ENCODE measurements around the gene STARD7. TPM values are rescaled to one million over a fixed set of nuclear protein-coding genes. Genes with fewer than 3 reads are reported as not detected.
"Not testable (repeated sequence)": the region's sequence is repeated elsewhere in the genome, so short reads cannot be mapped to it uniquely, and the experiment has no call there.

Gene STARD7
- total RNA-seq, 1 donor from 2014 or later, result 159 TPM

DNA sequence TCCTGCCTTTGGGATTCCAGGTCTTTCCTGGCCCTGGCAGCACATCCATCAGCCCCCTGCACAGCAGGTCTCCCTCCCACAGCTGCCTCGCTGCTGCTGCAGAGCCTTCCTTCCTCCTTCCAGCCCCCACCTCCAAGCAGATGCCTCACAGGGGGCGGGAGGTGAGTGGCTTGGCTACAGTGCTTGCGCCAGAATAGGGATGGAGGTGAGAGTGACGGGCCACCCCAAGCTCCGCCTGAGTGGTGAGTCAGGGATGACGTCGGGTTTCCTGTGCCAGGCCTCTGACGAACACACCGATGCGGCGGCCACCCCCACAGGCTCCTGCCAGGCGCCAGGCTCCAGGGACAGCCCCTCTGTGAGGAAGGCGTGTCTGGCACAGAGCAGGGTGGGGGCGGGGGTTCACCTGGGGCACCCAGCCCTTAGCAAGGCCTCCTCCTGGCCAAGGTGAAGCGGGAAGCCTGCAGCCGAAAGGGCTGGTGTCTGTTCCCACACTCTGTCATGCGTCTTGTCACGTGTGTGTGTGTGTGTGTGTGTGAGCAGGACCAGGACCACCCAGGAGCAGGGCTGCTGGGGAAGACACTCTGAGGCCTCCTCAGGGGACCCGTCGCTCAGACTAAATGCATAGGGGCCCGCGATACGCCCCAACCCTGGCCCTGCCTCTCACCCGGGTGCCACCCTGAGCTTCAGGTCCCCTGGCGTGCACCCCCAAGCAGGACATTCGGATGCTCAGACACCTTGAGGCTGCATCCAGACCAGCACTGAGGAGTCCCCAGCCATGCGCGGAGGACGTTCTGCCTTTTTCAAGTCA is 60.0 kb downstream of the STARD7 start:
- peak; percentile 52 for DNase-seq (ENCODE audit: low read depth, low spot score)

DNA sequence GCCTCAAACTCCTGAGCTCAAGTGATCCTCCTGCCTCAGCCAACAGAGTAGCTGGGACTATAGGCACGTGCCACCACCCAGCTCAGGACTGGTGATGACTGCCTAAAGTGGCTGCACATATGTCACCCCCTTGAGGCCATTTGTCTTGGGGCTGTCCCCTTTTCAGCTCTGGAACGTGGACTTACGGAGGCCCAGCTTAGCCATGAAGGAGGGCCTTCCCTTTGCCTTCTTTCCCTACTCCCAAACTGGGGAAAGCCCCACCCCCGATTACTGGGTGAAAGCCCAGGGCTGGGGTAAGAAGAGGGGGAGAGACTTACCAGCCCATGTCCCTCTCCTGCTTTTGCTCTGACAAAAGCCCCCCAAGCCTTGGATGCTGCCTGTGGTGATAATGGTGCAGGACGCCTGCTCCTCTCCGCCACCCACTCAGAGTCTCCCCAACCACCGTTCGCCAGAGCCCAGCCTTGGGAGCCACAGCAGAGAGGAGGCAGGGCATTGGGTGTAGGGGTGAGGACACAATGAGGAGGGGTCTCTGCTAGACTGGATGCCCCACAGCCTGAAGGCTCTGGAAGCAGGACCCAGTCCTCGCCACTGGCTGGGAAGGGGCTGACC is 60.9 kb downstream of the STARD7 start:
- DNase-seq (ENCODE audit: low read depth, low spot score), result no peak

DNA sequence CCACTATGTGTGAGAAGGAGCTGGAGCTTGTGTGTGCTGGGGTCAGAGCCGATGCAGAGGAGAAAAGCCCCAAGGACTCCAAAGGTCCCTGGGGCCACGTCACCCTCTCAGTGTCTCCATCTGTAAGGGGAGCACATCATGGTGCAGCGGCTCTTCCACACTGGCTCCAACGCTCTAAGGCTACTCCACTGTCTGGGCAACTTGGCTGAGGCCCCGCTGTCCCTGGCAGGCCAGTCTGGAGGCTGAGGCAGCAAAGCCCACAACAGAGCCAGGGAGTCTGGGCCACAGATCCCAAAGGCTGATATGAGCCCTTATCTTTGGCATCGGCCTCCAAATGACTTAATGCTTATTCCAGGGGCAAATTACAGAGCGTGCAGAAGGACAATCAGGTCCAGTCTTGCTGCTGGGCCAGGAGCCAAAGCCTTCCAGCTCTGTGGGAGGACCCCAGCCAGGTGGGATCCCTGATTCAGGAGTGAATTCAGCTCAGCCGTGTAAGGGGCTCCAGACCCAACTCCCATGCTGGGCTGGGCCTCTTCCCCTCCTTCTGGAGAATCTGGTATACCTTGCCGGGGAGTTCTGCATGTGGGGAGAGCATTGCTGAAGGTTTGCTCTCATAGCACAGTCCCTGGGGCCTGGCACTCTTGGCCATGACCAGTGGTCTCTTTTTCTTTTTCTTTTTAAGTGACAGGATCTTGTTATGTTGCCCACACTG is 61.6 kb downstream of the STARD7 start:
- no peak for DNase-seq (ENCODE audit: low read depth, low spot score)

DNA sequence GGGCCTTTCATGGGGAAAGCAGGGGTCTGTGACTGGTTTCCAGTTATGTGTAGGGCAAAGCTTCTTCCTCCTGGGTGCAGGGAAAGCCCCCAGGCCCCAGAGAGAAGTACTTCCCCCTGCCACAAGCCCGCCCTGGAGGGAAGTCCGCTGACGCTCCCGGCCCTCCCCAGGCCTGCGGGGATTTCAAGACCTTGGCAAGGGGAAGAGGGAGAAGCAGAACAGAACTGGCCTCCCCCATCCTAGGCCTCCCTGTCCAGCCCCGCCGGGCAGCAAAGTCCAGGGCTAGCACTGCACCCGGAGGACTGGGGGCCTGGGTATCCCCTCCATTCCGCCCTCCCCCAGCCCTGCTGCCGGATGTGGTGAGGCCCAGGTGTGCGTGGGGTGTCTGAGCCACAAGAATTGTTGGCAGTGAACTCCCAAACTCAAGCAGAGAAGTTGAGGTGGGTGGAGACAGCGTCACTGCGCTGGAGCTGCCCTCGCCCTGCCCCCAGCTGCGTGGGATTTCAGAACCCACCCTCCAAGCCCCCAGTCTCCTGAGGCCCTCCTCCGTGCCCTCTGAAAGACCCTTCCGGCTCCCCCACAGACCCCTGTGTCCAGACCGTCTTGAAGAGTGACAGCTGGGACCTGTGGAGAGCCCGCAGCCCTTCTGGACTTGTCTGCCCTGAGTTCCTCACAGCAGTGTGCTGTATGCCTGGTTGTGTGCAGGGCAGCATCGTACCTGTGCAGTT is 62.3 kb downstream of the STARD7 start:
- no peak for DNase-seq (ENCODE audit: low read depth, low spot score)

DNA sequence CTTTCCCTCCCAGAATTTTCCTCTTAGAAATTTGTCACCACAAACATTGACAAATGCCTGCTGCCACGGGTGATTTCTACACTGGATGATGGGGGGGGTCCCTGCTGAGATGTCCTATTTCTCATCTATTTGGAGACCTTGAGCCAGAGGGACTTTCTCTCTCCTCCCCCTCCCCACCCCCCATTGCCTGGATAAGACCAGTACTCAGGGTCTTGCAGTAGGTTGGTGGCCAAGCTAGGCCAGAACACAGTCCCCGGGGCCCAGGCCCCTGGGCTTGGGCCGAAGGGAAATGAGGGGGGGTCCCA is 62.8 kb downstream of the STARD7 start:
- no peak for DNase-seq (ENCODE audit: low read depth, low spot score)

DNA sequence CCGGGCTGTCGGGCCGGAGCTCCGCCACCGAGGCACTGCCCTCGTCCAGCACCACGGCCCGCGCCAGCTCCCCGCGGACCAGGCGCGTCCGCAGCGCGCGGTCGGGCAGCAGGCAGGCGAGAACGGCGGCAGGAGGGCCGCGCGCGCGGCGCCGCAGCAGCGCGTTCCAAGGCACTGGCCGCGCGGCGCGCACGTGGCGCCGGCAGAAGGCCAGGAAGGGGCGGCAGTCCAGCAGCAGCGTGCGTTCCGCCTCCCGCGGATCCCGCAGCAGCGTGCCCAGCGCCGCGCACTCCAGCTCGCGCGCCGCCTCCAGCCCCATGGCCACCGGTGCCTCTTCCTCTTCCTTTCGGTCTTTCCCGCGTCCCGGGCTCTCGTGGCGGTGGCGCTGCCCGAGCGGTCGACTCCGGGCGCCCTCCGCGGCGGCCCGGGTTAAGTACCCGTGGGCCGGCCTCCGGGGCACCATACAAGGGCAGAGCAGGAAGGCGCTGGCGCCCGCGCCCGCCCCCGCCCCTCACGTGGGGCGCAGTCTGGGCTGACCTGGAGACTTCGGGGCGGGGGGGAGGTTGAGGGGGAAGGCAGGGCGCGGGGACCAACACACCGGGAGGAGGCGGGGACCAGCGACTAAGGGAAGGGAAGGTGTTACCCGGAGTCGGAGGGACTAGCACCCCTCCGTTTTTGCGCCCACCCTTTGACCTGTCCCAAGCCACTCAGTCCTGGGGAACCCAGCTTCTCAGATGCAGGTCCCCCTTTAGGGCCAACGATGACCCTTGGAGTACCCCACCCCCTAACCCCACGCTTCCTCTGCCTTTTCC is 63.4 kb downstream of the STARD7 start, which contains the start of gene DUSP2:
Gene DUSP2, minus strand, starts transcription at position 405 of the 812 bp plus-strand sequence. Its CDS starts 86 bp downstream, at position 319.
- no peak for DNase-seq (ENCODE audit: low read depth, low spot score)

DNA sequence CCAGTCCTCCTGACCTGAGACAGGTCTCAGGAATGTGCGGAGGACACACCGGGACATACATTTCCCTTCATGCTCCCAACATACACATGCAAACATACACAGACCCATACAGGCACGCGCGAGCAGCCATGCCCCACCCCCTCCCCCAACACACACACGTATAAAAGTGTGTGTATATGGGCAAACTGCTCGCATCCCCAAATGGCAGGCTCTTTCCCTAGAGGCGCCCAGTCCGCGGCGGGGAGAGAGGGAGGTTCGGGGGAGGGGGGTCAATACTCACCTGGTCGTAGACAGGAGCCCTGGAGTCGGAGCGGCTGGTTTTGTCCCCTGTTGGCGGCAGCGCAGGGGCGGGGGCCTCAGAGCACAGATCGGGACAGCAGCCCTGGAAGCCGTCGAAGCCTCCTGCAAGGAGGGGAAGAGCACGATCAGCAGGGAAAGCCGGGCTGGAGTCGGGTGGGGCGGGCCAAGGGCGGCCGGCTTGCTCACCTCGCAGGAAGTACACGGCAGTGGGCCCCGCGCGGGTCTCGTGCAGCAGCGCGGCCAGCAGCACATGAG is 64.1 kb downstream of the STARD7 start:
- DNase-seq (ENCODE audit: low read depth, low spot score), result no peak

DNA sequence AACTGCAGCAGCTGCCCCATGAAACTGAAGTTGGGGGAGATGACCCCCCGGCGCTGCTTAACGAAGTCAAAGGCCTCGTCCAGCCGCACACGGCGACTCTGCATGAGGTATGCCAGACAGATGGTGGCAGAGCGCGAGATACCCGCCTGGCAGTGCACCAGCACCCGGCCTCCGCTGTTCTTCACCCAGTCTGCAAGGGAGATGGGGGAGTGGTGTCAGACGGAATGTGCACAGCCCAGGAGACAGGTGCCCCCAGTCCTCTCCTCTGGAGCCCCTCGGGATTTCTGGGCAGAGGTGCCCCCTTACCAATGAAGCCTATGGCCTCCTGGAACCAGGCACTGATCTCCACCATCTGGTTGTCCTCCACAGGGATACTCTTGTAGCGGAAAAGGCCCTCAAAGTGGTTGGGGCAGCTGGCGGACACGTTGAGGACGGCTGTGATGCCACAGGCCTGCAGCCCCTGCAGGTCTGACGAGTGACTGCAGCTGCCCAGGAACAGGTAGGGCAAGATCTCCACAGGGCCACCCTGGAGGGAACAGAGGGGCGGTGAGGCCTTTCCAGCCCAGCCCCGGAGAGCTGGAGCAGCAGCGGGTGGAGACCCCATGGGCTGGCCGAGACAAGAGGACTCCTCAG is 64.7 kb downstream of the STARD7 start:
- DNase-seq (ENCODE audit: low read depth, low spot score), result no peak

DNA sequence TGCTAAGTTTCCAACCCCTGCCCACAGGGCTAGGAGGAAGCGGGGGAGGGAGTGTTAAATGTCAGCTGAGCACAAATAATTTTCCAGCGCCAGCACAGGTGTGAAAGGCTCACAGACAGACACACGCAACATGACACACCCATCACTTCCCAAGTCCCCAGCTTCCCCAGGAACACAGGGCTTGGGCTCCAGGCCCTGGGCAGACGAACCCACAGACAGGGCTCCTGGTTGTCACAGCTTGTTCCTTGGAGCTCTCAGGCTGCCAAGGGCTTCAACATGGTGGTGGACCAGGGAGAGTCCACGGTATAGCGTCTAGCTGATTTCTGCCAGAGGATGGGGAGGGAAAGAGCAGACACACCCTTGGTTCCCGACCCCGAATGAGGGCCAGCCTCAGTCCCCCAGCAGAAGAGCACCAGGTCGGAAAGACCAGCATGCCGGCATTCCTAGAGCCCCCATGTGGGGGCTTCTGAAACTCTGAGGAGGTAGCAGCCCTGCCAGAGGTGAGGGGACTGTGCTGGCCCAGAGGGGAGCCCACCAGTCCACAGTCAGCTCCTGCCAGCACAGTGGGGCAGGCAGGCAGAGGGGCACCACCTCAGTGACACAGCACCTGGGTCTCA is 65.3 kb downstream of the STARD7 start:
- no peak for DNase-seq (ENCODE audit: low read depth, low spot score)

DNA sequence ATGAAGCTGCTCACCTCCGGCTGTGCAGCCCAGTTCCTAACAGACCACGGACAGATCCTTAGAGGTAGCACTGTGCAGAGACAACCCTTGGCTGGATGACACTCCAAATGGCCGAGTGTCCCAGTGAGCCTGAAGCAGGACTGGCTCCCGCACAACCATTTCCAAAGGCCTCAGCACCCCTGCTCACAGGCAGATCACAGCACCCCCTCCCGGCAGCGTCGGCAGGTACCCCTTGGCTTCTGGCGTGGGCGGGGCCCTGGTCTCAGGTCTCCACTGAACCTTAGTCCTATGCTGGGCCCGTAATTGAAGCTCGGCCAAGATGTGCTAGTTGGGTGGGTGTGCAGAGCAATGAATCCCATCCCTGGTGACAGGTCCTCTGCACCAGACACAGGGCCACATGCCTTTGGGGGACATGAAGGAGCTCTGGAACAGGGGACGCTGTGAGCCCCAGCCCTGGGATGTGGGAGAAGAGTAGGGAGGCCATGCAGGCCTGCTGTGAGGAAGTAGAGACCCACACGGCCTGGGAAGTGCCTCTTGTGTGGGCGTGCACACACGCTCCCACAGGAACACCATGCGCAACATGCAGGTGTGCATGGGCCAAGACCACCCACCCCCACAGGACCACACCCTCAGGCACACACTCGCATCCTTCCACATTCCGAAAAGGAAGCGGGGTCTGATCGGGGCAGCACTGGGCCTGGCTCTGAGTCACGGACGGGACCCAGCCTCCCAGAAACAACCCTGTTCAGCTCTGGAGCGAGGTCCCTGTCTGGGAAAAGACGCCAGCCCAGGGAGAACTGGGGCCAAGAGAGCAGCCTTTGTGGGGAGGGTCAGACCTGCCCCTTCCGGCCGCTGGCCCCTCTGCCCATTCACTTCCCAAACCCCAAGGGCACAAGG is 66.2 kb downstream of the STARD7 start:
- DNase-seq (ENCODE audit: low read depth, low spot score), result no peak

DNA sequence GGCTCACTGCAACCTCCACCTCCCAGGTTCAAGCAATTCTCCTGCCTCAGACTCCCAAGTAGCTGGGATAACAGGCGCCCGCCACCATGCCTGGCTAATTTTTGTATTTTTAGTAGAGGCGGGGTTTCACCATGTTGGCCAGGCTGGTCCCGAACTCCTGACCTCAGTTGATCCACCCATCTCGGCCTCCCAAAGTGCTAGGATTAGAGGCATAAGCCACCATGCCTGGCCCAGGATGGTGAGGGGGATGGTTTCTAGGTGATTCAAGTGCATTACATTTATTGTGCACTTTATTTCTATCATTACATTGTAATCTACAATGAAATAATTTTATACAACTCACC is 67.0 kb downstream of the STARD7 start:
- not testable (repeated sequence) for DNase-seq (ENCODE audit: low read depth, low spot score)

DNA sequence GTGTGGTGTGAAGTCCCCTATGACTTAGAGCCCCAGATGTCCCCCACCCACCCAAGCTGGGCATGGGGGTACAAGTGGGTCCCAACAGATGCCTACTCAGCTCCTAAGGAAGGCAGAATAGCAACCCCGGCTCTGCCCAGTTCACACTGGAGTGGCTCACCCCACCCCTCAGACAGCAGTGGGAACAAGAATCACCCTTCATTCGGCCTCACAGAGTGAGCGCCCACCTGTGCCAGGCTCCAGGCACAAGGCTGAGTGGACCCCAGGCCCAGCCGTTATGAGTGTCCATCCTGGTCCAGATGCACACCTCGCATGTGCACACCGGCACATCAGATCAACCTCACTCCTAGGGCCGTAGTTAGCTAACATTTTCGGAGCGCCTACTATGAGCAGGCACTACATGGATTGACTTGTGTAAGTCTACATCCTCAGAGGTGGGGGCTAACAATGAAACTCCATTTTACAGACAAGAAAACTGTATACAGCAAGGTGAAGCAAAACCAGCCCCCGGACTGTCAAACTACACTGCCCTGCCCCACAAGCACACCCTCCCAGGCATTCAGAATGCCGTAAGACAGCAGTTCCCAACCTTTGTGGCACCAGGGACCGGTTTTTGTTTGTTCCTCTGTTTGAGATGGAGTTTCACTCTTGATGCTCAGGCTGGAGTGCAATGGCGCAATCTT is 67.5 kb downstream of the STARD7 start:
- no peak for DNase-seq (ENCODE audit: low read depth, low spot score)

DNA sequence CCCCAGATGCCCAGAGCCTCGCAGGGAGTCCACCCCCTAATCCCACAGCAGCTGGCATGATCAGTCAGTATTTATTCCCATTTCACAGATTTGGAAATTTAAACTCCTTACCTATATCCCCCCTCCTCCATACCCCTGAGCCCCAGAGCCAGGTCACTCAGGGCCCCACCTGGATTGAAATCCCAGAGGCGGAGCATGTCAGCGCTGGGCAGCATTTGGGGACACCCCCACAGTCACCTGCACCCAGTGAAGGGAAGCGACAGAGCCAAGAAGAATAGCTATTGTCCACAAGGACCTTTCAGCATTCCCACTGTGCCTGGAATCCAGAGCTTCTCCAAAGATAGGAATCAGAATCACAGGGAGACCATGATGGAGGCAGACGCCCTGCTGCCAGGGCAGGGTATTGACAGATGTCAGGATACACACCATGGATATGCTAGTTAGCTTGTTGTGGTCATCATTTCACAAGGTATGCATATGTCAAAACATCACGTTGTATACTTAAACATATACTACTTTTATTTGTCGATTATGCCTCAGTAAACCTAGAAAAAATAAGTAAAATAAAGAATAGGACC is 69.4 kb downstream of the STARD7 start:
- DNase-seq (ENCODE audit: low read depth, low spot score), result no peak

DNA sequence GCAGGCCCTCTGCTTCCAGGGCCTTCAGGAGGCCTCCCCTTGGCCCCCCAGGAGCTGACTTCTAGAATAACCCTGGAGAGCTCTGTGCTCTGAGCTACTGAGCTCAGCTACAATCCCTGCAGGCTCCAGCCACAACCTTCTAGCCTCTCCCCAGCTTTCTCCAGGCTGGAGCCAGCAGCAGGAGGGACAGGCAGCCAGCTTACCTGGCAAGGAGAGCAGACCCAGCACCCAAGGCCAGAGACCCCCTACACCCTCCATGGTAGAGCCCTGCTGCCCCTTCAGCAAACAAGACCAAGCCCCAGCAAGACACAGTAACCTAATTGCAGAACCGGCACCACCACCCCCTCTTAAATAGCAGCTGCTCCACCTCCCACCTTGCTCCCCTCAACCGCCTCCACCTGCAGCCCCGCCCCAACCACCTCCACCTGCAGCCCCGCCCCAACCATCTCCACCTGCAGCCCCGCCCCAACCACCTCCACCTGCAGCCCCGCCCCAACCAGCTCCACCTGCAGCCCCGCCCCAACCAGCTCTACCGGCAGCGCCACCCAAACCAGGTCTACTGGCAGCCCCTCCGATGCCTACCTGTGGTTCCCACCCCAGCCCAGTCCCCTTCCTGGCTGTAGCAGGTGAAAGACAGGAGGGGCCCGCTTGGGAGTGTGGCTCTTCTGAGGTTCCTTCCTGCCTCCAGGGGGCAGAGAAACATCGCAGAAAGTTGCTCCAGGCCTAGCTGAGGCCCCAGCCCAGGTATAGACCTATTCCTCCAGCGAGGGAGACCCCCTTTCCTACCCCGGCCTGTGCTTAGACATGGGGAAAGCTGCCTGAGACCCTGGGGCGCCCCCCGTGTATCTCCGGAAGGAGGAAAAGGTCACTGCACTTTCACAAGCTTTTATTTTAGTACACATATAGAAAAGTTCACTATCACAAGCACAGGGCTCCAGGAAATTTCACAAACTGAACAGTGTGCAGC is 70.2 kb downstream of the STARD7 start, which contains the start of gene ASTL:
Gene ASTL, minus strand, starts transcription at position 324 of the 967 bp plus-strand sequence. Its CDS starts 66 bp downstream, at position 258.
- no peak for DNase-seq (ENCODE audit: low read depth, low spot score)

DNA sequence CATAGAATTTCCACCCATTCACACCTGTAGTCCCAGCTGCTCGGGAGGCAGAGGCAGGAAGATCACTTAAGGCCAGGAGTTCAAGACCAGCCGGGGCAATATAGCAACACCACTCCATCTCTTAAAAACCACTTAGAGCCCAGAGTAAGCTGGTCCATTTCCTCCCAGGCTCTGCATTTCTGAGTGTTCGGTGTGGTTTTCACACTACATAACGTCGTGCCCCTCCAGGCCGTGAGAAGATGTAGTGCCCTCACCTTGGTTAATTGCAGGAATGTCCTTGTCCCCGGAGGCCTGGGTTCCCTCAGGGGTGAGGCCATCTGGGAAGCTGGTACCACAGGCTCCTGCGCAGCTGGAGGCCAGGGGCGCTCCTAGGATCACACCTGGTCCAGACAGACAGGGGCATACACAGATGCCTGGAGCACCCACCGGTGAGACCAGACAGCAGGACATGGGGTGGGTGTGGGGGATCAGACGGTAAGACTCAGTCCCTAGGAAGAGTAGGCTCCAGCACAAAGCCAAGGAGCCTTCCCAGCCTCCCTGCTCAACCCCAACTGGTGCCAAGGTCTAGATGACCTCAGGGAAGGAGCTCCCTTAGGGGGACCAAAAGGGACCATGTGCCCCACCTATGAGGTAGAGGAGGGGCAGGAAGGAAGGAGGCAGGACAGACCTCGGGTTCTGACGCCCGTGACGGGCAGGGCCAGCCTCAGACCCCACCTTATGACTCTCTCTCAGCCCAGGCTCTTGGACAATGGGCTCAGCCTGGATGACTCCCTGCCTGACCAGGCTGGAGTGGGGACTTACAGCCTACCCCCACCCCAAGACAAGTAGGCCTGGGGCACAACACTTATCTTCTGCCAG is 71.1 kb downstream of the STARD7 start:
- DNase-seq (ENCODE audit: low read depth, low spot score), result no peak
